HEK293T (cell line): Measurements from ENCODE around the gene MESD.

ENCODE experiments used
- ELF4 ChIP-seq: fragments of 450-650 bp; IDR thresholded peaks from 2 replicates; pipeline ENCODE4 v1.6.1; 2017; ENCODE audit warnings: antibody characterized with exemption
- FOXM1 ChIP-seq: fragments of 450-650 bp; IDR thresholded peaks from 2 replicates; pipeline ENCODE4 v1.6.1; 2017; ENCODE audit warnings: mild to moderate bottlenecking, borderline replicate concordance
- HDGF ChIP-seq: fragments of 450-650 bp; IDR thresholded peaks from 2 replicates; pipeline ENCODE4 v1.6.1; 2017; ENCODE audit warnings: antibody characterized with exemption, borderline replicate concordance
- L3MBTL2 ChIP-seq: fragments of 450-650 bp; conservative IDR thresholded peaks from 2 replicates; pipeline ENCODE4 v1.6.1; 2016; ENCODE audit warnings: mild to moderate bottlenecking
- SP1 ChIP-seq: fragments of 450-650 bp; IDR thresholded peaks from 2 replicates; pipeline ENCODE4 v1.6.1; 2017
- SUZ12 ChIP-seq: fragments of 450-650 bp; IDR thresholded peaks from 2 replicates; pipeline ENCODE4 v1.6.1; 2016; ENCODE audit warnings: mild to moderate bottlenecking
- TARDBP ChIP-seq: fragments of 450-650 bp; IDR thresholded peaks from 2 replicates; pipeline ENCODE4 v1.6.1; 2016

- TF ChIP-seq SUZ12 (no peak), L3MBTL2 (no peak), FOXM1 (no peak), SP1 (no peak), HDGF (no peak), TARDBP (no peak), ELF4 (no peak)
Observed at GRCh38 chr15:80912673-80913072, 76.9 kb downstream of the MESD start.
